A549 (cell line): Measurements from ENCODE around the gene BABAM2. TPM values are rescaled to one million over a fixed set of nuclear protein-coding genes. Genes with fewer than 3 reads are reported as not detected.
A peak's percentile ranks its signal among the peaks of the same experiment; 100 is the strongest.

Source experiments
- ATAC-seq, 2 experiments: fragments of 200-7000 bp in 1 of 2; fragments of >200 bp in 1 of 2; cut with Nextera tagmentation in 1 of 2; cut with Tn5 transposase in 1 of 2; 3 replicates each; pipeline versions ENCODE4 v1.8.0 to v1.9.1; 2018 to 2020; ENCODE audit warnings: mild to moderate bottlenecking in 1 of 2, moderate library complexity in 1 of 2
- CTCF ChIA-PET: fragments of 300-600 bp; sonication (Branson Sonifier 250); formaldehyde crosslinking; extraction: SDS; loops from one replicate; lab custom pipeline; 2021; ENCODE audit warnings: antibody characterized with exemption, inconsistent platforms; lab: Yijun Ruan, JAX
- POLR2A ChIA-PET: fragments of 350-600 bp; formaldehyde crosslinking; extraction: SDS; loops from one replicate; lab custom pipeline; 2021; ENCODE audit warnings: antibody characterized with exemption, inconsistent platforms; lab: Yijun Ruan, JAX
- DNase-seq, 2 experiments: peaks; one replicate each; pipeline versions ENCODE4 v3.0.0 to v3.0.0-alpha.2; 2011 to 2016; ENCODE audit warnings: low read depth in 1 of 2, low spot score in 1 of 2
- FAIRE-seq: peaks from 2 replicates; lab custom pipeline; 2011; peaks lifted over from hg19 to GRCh38; lab: Jason Lieb, UNC
- H3K27ac ChIP-seq, 2 experiments: fragments of >200 bp; sonication (Bioruptor Twin); formaldehyde crosslinking; 3 replicates each; pipeline ENCODE4 v1.5.1; 2016 to 2017
- H3K4me1 ChIP-seq: fragments of >200 bp; sonication (Bioruptor Twin); formaldehyde crosslinking; 3 replicates; pipeline ENCODE4 v1.6.1; 2016
- H3K4me2 ChIP-seq: fragments of >200 bp; sonication (Bioruptor Twin); formaldehyde crosslinking; 3 replicates; pipeline ENCODE4 v1.6.1; 2016
- H3K4me3 ChIP-seq: fragments of >200 bp; sonication (Bioruptor Twin); formaldehyde crosslinking; 3 replicates; pipeline ENCODE4 v1.5.1; 2016
- H3K9me3 ChIP-seq: fragments of >200 bp; sonication (Bioruptor Twin); formaldehyde crosslinking; 3 replicates; pipeline ENCODE4 v1.6.1; 2016
- ATOH8 ChIP-seq: fragments of 250-450 bp; sonication (Bioruptor Pico); IDR thresholded peaks from 2 replicates; pipeline ENCODE4 v1.5.0; 2020; ENCODE audit warnings: low read depth, mild to moderate bottlenecking, moderate library complexity
- CBX2 ChIP-seq: fragments of 200-600 bp; sonication (generic); IDR thresholded peaks from 2 replicates; pipeline ENCODE4 v1.6.1; 2016; ENCODE audit warnings: low read depth, mild to moderate bottlenecking, borderline replicate concordance
- CBX8 ChIP-seq: fragments of 200-600 bp; sonication (generic); IDR thresholded peaks from 2 replicates; pipeline ENCODE4 v1.6.1; 2016
- CEBPB ChIP-seq, 2 experiments: fragments of >200 bp in 1 of 2; sonication (Bioruptor Twin) in 1 of 2; formaldehyde crosslinking in 1 of 2; IDR thresholded peaks; 2 replicates each; pipeline ENCODE4 v1.6.1; 2012 to 2016
- CHD4 ChIP-seq: fragments of 200-600 bp; sonication (generic); IDR thresholded peaks from 2 replicates; pipeline ENCODE4 v1.6.1; 2016; ENCODE audit warnings: antibody characterized with exemption, mild to moderate bottlenecking, borderline replicate concordance
- ELK1 ChIP-seq: fragments of 150-350 bp; IDR thresholded peaks from 2 replicates; pipeline ENCODE4 v1.6.1; 2014; ENCODE audit warnings: low read depth, mild to moderate bottlenecking, low read length
- FOSB ChIP-seq: fragments of 250-450 bp; sonication (Bioruptor Pico); IDR thresholded peaks from 2 replicates; pipeline ENCODE4 v1.5.0; 2020; ENCODE audit warnings: mild to moderate bottlenecking, moderate library complexity
- FOSL2 ChIP-seq, 2 experiments: fragments of 450-650 bp in 1 of 2; fragments of >200 bp in 1 of 2; sonication (Bioruptor Twin) in 1 of 2; formaldehyde crosslinking; IDR thresholded peaks; 2 replicates each; pipeline versions ENCODE4 v1.5.0 to v1.6.1; 2016 to 2020; ENCODE audit warnings: mild to moderate bottlenecking in 1 of 2, moderate library complexity in 1 of 2
- HDAC2 ChIP-seq: fragments of 200-600 bp; sonication (generic); IDR thresholded peaks from 2 replicates; pipeline ENCODE4 v1.6.1; 2016
- HEYL ChIP-seq: fragments of 250-450 bp; sonication (Bioruptor Pico); IDR thresholded peaks from 2 replicates; pipeline ENCODE4 v1.8.0; 2021; ENCODE audit warnings: mild to moderate bottlenecking, moderate library complexity
- HOXB5 ChIP-seq: fragments of 250-450 bp; sonication (Bioruptor Pico); IDR thresholded peaks from 2 replicates; pipeline ENCODE4 v1.5.0; 2020; ENCODE audit warnings: mild to moderate bottlenecking, moderate library complexity
- JUNB ChIP-seq: fragments of >200 bp; sonication (Bioruptor Twin); formaldehyde crosslinking; IDR thresholded peaks from 2 replicates; pipeline ENCODE4 v1.6.1; 2016
- MAX ChIP-seq: IDR thresholded peaks from 2 replicates; pipeline ENCODE4 v1.6.1; 2012
- NFE2L2 ChIP-seq: fragments of 150-350 bp; conservative IDR thresholded peaks from 2 replicates; pipeline ENCODE4 v1.6.1; 2014; ENCODE audit warnings: low read length
- PBX3 ChIP-seq: IDR thresholded peaks from 2 replicates; pipeline ENCODE4 v1.6.1; 2012
- RAD21 ChIP-seq, 2 experiments: fragments of >200 bp in 1 of 2; sonication (Bioruptor Twin) in 1 of 2; formaldehyde crosslinking in 1 of 2; IDR thresholded peaks in 1 of 2; conservative IDR thresholded peaks in 1 of 2; 2 replicates in 1 of 2; 3 replicates in 1 of 2; pipeline ENCODE4 v1.6.1; 2012 to 2018; ENCODE audit warnings: inconsistent platforms in 1 of 2
- RARB ChIP-seq: fragments of 250-450 bp; sonication (Bioruptor Pico); IDR thresholded peaks from 2 replicates; pipeline ENCODE4 v1.8.0; 2021; ENCODE audit warnings: mild to moderate bottlenecking, moderate library complexity
- RCOR1 ChIP-seq: fragments of 150-350 bp; IDR thresholded peaks from 2 replicates; pipeline ENCODE4 v1.6.1; 2014; ENCODE audit warnings: antibody characterized with exemption, low read length, low read depth
- SREBF2 ChIP-seq: fragments of 450-650 bp; IDR thresholded peaks from 2 replicates; pipeline ENCODE4 v1.6.1; 2014; ENCODE audit warnings: mild to moderate bottlenecking, moderate library complexity
- ZC3H11A ChIP-seq: fragments of 450-650 bp; IDR thresholded peaks from 2 replicates; pipeline ENCODE4 v1.6.1; 2014; ENCODE audit warnings: antibody characterized with exemption, mild to moderate bottlenecking
- ZNF302 ChIP-seq: fragments of 250-450 bp; sonication (Bioruptor Pico); IDR thresholded peaks from 2 replicates; pipeline ENCODE4 v1.9.0; 2021; ENCODE audit warnings: inconsistent platforms, mild to moderate bottlenecking, moderate library complexity
- WGBS: methylation state at CpG from one replicate; pipeline ENCODE4 v1.1.6; 2017; ENCODE audit errors: missing lambda C conversion rate; 5-methylcytosine and 5-hydroxymethylcytosine counted together
- polyA plus RNA-seq, 4 experiments: library from polyadenylated mRNA; depleted of rRNA in 3 of 4; stranded (reverse); fragments of >200 nt; fragmentation: RNase III in 1 of 4; extraction: RNeasy Plus Mini Kit Qiagen cat#74134 plus additional on column Dnase treatment in 1 of 4; gene quantifications; 2 replicates in 3 of 4; 3 replicates in 1 of 4; pipeline ENCODE4 v1.2.3, GENCODE V29; 2011 to 2017
- TF ChIP-seq, protein P1 (sequence below): fragments of >200 bp; sonication (Bioruptor Twin); formaldehyde crosslinking; IDR thresholded peaks from 3 replicates; pipeline ENCODE4 v1.6.1; 2016

The BABAM2 gene
- polyA plus RNA-seq, 2 of the 4 experiments (the other 2 are of a cell fraction): 53.7 to 78.4 TPM

DNA sequence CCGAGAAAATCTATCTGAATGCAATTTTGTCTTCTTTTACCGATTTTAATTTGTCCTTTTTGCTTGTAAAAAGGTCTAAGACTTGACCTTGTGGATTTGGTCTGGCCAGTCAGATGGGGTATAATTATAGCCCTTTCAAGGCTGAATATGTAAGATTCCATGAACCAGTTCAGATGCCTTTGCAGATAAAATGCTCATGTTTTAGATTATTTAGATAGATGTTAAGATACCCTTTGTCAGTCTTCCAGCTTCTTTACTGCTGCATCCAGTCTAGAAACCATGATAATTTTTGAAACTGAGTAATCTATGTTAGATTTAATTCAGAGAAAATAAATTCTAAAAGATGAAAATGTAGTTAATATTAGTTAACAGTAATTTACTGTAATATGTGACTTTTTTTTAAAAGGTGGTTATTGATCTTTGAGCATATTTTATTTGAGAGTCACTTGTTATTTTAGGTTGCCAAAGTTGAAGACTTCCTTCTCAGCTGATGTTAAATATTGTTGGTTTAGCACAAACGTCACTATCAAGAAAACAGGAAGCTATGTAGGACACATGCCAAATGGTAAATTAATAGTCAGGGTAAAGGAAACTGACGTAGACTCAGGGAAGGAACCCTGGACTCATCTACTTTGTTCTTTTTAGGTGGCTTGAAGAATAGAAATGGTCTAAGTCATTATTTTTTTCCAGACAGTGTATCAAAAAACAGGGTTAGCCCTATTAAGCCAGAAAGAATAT is 29.8 kb downstream of the BABAM2 start (continued):
- TF ChIP-seq JUNB: peak; percentile 84
- TF ChIP-seq ATOH8 (CRISPR knock-in tag): no peak
- TF ChIP-seq CEBPB (IDR thresholded peaks at IDR 0.05): peak in 1 of 2 experiments; percentile 34; a peak in 1 of 4 replicates
- 0 out of 2 replicates have a peak, but pooled peaks have one; percentile 13 for TF ChIP-seq FOSL2 (IDR thresholded peaks at IDR 0.05)
- TF ChIP-seq FOSL2 (CRISPR knock-in tag; IDR thresholded peaks at IDR 0.05): peak; percentile 78
- TF ChIP-seq ZC3H11A: no peak
- peak; percentile 33; the same call in 1 of the 2 replicates for TF ChIP-seq MAX
- no peak for TF ChIP-seq ZNF302
- TF ChIP-seq, protein P1, sequence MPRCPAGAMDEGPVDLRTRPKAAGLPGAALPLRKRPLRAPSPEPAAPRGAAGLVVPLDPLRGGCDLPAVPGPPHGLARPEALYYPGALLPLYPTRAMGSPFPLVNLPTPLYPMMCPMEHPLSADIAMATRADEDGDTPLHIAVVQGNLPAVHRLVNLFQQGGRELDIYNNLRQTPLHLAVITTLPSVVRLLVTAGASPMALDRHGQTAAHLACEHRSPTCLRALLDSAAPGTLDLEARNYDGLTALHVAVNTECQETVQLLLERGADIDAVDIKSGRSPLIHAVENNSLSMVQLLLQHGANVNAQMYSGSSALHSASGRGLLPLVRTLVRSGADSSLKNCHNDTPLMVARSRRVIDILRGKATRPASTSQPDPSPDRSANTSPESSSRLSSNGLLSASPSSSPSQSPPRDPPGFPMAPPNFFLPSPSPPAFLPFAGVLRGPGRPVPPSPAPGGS: no peak

- Histone ChIP-seq H3K27ac (peak overlapping the region; percentile 83 to 86), H3K4me2 (peak overlapping the region; percentile 69)
- POLR2A ChIA-PET: no interaction called here
Observed at GRCh38 chr2:27921424-27921823, 30.9 kb downstream of the BABAM2 start.

More at GRCh38 chr2:27921424-27921823, 30.9 kb downstream of the BABAM2 start:
- Histone ChIP-seq H3K4me1 (peaks cover 70% of the 10 kb centered on the region), H3K4me3 (no peak overlapping the region), H3K9me3 (no peaks in the 10 kb centered on the region)
- 81% methylated on average over 2 of the region's 2 CpGs for WGBS
- TF ChIP-seq ELK1 (no peak), RCOR1 (no peak), RAD21 (conservative IDR thresholded peaks at IDR 0.05 in 1 of 2, IDR thresholded peaks at IDR 0.05 in 1 of 2) (no peak), SREBF2 (no peak), NFE2L2 (no peak), ZC3H11A (no peak), CHD4 (no peak; the same call in 1 of the 2 replicates), CBX8 (no peak), PBX3 (no peak), HEYL (CRISPR knock-in tag) (no peak), FOSB (CRISPR knock-in tag) (no peak), HDAC2 (0 out of 2 replicates have a peak, but pooled peaks have one; percentile 65), ATOH8 (CRISPR knock-in tag) (no peak), HOXB5 (CRISPR knock-in tag) (0 out of 2 replicates have a peak, but pooled peaks have one; percentile 10), RARB (CRISPR knock-in tag) (no peak), CBX2 (no peak)
- FAIRE-seq: no peak
- ATAC-seq: no peak
- no peak for DNase-seq
- CTCF ChIA-PET: no interaction called here
